ENCODE results near the gene LAGE3. TPM values are rescaled to one million over a fixed set of nuclear protein-coding genes. Genes with fewer than 3 reads are reported as not detected.
"Not testable (repeated sequence)": the region's sequence is repeated elsewhere in the genome, so short reads cannot be mapped to it uniquely, and the experiment has no call there.

The LAGE3 gene
- total RNA-seq, 1 donor from 2014 or later: 15.6 TPM

DNA sequence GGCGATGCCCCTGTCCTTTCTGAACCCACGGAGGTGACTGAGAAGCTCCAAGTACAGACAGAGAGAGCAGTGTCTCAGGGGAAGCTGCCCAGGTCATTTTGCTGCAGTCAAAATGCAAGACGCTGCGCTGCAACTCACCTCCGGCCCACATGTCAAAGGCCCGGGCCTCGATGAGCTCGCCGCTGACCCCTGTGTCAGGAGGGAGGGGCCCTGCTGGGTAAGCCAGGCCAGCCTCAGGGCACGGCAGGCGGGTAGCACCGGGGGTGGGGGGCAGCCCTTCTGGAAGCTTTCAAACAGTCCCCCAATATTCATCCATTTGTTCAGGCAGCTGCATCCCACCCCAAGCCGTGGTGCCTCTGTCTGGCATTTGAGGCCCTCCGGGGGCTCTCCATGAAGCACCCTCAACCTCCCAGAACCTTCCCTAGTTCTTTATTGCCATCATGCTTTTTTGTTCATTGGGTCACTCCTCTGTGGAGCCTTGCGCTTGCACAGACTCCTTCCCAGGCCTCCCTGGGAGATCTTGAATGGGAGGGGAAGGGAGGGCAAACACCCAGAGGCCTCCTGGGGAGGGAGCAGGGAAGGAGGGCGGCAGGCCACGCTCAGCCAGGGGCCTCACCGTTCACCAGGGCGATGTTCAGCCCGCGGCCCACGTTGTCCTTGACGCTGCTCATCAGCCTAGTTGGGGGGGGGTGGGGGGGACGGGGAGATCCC is 28.7 kb upstream of the LAGE3 start:
- Mint-ChIP-seq H3K27me3 (ENCODE audit: unreplicated experiment) (no peaks in the 10 kb centered on the region), H3K27ac (ENCODE audit: unreplicated experiment) (no peak overlapping the region), H3K9me3 (ENCODE audit: unreplicated experiment) (no peaks in the 10 kb centered on the region), H3K4me1 (ENCODE audit: unreplicated experiment) (peaks cover 3% of the 10 kb centered on the region), H3K4me3 (ENCODE audit: unreplicated experiment) (no peak overlapping the region), H3K36me3 (ENCODE audit: unreplicated experiment) (peaks cover 11% of the 10 kb centered on the region)
- DNase-seq (ENCODE audit: extremely low spot score, unreplicated experiment): no peak
- no peak for TF ChIP-seq CTCF (IDR thresholded peaks at IDR 0.05)

GRCh38 chrX:154506483-154507332 is 27.6 kb upstream of the LAGE3 start:
- H3K4me3 Mint-ChIP-seq (ENCODE audit: unreplicated experiment): no peak overlapping the region
- DNase-seq (ENCODE audit: extremely low spot score, unreplicated experiment): no peak
- H3K9me3 Mint-ChIP-seq (ENCODE audit: unreplicated experiment): no peaks in the 10 kb centered on the region
- no peak overlapping the region for H3K27ac Mint-ChIP-seq (ENCODE audit: unreplicated experiment)
- H3K36me3 Mint-ChIP-seq (ENCODE audit: unreplicated experiment): peaks cover 11% of the 10 kb centered on the region
- TF ChIP-seq CTCF (IDR thresholded peaks at IDR 0.05): no peak
- peaks cover 3% of the 10 kb centered on the region for H3K4me1 Mint-ChIP-seq (ENCODE audit: unreplicated experiment)
- no peaks in the 10 kb centered on the region for H3K27me3 Mint-ChIP-seq (ENCODE audit: unreplicated experiment)

- Mint-ChIP-seq H3K4me1 (ENCODE audit: unreplicated experiment) (peaks cover 3% of the 10 kb centered on the region), H3K9me3 (ENCODE audit: unreplicated experiment) (no peaks in the 10 kb centered on the region), H3K27me3 (ENCODE audit: unreplicated experiment) (no peaks in the 10 kb centered on the region), H3K36me3 (ENCODE audit: unreplicated experiment) (peaks cover 7% of the 10 kb centered on the region), H3K4me3 (ENCODE audit: unreplicated experiment) (no peak overlapping the region), H3K27ac (ENCODE audit: unreplicated experiment) (no peak overlapping the region)
- DNase-seq (ENCODE audit: extremely low spot score, unreplicated experiment): no peak
- no peak for TF ChIP-seq CTCF (IDR thresholded peaks at IDR 0.05)
Observed at GRCh38 chrX:154505734-154506133, 26.7 kb upstream of the LAGE3 start.

DNA sequence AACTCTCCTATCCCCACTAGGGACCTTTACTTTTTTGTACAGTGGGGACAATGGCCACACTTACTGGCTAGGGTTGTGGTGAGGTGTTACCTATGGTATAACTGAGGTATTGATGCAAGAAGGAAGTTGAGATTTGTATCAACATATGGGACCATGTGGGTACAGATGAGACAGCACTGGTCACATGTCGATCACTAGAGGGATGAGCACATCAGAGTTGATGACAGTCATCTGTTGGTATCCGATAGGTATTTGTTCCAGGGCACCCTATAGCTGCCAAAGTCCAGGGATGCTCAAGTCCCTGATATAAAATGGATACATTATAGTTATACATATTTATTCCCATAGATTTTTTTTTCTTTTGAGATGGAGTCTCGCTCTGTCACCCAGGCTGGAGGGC is 23.9 kb upstream of the LAGE3 start:
- Mint-ChIP-seq H3K27ac (ENCODE audit: unreplicated experiment) (no peak overlapping the region), H3K9me3 (ENCODE audit: unreplicated experiment) (no peaks in the 10 kb centered on the region), H3K4me1 (ENCODE audit: unreplicated experiment) (peaks cover 3% of the 10 kb centered on the region), H3K36me3 (ENCODE audit: unreplicated experiment) (no peaks in the 10 kb centered on the region), H3K27me3 (ENCODE audit: unreplicated experiment) (no peaks in the 10 kb centered on the region), H3K4me3 (ENCODE audit: unreplicated experiment) (no peak overlapping the region)
- no peak for TF ChIP-seq CTCF (IDR thresholded peaks at IDR 0.05)
- DNase-seq (ENCODE audit: extremely low spot score, unreplicated experiment): no peak

GRCh38 chrX:154502098-154502497 is 23.0 kb upstream of the LAGE3 start:
- no peaks in the 10 kb centered on the region for H3K9me3 Mint-ChIP-seq (ENCODE audit: unreplicated experiment)
- no peak for DNase-seq (ENCODE audit: extremely low spot score, unreplicated experiment)
- H3K4me3 Mint-ChIP-seq (ENCODE audit: unreplicated experiment): no peak overlapping the region
- H3K27ac Mint-ChIP-seq (ENCODE audit: unreplicated experiment): no peak overlapping the region
- no peaks in the 10 kb centered on the region for H3K36me3 Mint-ChIP-seq (ENCODE audit: unreplicated experiment)
- H3K27me3 Mint-ChIP-seq (ENCODE audit: unreplicated experiment): no peaks in the 10 kb centered on the region
- peaks cover 3% of the 10 kb centered on the region for H3K4me1 Mint-ChIP-seq (ENCODE audit: unreplicated experiment)
- TF ChIP-seq CTCF (IDR thresholded peaks at IDR 0.05): no peak

GRCh38 chrX:154501423-154501822 is 22.3 kb upstream of the LAGE3 start:
- not testable (repeated sequence) for DNase-seq (ENCODE audit: extremely low spot score, unreplicated experiment); H3K4me3 Mint-ChIP-seq (ENCODE audit: unreplicated experiment); H3K36me3 Mint-ChIP-seq (ENCODE audit: unreplicated experiment); H3K9me3 Mint-ChIP-seq (ENCODE audit: unreplicated experiment); H3K27me3 Mint-ChIP-seq (ENCODE audit: unreplicated experiment); H3K27ac Mint-ChIP-seq (ENCODE audit: unreplicated experiment); H3K4me1 Mint-ChIP-seq (ENCODE audit: unreplicated experiment)

DNA sequence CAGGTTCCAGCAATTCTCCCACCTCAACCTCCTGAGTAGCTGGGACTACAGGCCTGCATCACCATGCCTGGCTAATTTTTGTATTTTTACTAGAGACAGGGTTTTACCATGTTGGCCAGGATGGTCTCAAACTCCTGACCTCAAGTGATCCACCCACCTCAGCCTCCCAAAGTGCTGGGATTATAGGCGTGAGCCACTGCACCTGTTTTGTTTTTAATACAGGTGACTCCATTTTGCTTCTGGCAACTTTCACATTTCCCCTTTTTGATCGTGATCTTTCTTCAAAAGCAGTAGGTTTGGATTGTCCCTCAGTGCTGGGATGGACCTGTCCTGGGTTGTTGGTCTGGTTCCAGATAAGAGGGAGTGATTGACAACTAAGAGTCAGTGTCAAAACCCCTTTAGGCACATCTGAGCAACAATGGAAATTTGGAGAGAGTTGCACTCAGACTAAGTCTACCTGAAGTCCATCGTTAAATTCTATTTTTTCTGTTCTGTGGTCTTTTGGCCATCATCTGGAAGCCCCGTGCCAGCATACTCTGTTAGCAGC is 17.6 kb upstream of the LAGE3 start:
- H3K36me3 Mint-ChIP-seq (ENCODE audit: unreplicated experiment); H3K9me3 Mint-ChIP-seq (ENCODE audit: unreplicated experiment); H3K4me3 Mint-ChIP-seq (ENCODE audit: unreplicated experiment); H3K4me1 Mint-ChIP-seq (ENCODE audit: unreplicated experiment); H3K27me3 Mint-ChIP-seq (ENCODE audit: unreplicated experiment); DNase-seq (ENCODE audit: extremely low spot score, unreplicated experiment); H3K27ac Mint-ChIP-seq (ENCODE audit: unreplicated experiment): not testable (repeated sequence)
